Measurements from ENCODE around the gene KISS1R.

Gene KISS1R

DNA sequence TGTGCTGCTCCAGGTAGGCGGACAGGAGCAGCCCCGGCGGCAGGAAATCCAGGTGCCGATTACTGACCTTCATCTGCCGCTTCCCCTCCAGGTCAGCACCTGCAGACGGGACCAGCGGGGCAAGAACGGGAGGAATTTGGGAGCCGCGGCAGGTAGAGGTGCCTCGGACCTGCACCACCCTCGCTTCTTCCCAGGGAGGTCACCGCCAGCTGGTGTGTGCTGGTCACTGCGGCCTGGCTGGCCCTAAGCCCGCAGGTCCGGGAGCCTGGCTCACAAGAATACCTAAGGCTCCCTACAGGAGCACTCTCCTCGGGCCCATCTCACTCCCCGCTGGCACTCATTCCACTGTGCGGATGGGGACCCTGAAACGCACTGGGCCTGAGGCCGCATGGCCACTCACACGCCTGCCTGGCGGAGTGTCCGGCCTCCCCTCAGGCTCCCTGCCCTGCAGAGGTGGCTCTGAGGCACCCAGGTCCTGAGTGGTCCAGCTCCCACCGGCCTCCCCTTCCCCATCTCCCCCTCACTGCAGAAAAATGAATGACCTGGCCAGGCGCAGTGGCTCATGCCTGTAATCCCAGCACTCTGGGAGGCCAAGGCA is 19.6 kb upstream of the KISS1R start:
- no peak for FAIRE-seq

DNA sequence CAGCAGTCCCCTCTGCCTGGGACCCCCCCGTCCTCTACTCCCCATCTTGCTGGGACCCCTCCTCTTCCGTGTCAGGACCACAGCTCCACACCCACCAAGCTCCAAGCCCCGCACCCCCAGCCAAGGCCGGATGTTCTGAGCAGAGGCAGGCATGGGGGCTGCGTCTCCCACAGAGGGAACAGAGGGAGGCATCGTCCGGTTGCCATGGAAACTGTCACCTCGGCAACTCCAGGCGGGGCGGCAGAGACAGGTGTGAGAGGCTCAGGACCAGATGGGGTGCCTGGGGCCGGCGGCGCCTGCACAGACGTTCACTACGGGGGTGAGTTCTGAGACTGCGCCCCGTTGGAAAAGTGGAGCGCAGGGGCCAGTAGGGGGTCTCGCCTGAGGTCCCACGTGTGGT is 18.5 kb upstream of the KISS1R start:
- FAIRE-seq: no peak
- DNase-seq (ENCODE audit: extremely low spot score, insufficient read length, low read depth): no peak

More for the DNA sequence above, 19.6 kb upstream of the KISS1R start:
- DNase-seq (ENCODE audit: extremely low spot score, insufficient read length, low read depth): no peak

DNA sequence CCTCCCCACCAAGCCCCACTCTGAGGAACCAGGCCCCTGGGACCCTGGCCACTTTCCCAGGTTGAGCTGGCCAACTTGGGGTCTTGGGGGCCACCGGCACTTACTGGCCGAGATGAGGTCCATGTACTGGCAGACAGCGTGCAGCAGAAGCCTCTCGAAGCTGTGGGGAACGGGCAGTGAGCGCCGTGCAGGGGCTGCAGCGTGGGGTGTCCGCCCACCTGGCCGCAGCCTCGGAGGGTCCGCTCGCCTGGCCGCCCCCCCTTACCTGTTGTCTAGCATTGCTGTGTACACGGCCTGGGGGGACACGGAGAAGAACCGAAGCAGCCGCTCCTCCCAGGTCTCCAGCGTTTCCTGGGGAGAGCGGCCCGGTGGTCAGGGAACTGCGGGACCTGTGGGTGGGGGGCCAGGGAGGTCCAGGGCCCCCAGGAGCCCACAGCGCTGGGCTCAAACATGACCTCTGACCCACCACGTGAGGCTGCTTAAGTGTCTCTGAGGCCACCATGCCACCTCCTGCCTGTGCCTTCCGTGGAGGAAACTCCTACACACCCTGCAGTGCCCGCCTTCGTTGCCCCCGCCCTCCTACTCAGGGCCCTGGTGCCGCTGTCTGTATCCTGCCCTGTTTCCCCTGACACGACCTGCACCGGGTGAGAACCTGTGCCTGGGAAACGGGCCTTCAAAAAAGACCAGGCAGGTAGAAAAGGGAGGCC is 17.6 kb upstream of the KISS1R start:
- FAIRE-seq: no peak
- no peak for DNase-seq (ENCODE audit: extremely low spot score, insufficient read length, low read depth)

DNA sequence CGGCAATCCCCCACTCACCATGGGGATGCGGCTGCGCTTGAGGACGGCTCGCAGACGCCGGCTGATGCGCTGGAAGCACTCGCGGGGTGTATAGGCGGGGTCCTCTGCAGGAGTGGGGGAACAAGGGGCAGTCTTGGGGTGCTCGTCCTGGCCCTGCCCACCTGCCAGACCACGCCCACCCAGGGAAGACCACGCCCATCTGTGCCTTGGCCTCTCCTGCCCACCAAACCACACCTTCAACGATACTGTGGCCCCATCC is 17.2 kb upstream of the KISS1R start:
- no peak for FAIRE-seq
- no peak for DNase-seq (ENCODE audit: extremely low spot score, insufficient read length, low read depth)

DNA sequence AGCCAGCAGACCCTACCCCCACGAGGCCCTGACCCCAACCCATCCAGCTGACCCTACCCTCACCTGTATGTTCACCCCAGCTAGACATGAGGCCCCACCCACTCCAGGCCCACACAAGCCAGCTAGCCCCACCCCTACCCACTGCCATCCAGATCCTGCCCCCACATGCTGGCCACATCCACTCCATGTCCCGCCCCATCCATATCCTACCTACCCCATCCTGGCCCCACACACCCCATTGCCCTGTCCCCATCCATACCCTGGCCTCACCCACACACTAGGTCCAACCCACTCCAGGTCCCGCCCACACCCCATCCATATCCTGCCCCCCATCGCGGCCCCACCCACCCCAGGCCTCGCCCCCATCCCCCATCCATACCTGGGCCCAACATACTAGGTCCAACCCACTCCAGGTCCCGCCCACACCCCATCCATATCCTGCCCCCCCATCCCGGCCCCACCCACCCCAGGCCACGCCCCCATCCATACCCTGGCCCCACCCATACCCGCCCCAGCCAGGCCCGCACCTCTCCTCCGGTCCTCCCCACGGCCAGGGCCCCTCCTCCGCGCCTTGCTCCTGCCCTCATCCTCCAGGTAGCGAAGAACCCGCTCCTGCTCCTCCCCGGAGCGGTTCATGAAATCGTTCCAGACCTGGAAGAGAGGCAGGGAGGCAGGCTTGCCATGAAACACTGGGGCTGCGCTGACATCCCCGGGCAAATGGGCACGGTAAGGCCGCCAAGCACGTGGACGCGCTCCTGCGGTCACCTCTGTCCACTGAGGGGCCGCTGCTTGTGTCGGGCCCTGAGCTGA is 16.6 kb upstream of the KISS1R start:
- FAIRE-seq: no peak
- DNase-seq (ENCODE audit: extremely low spot score, insufficient read length, low read depth): no peak

DNA sequence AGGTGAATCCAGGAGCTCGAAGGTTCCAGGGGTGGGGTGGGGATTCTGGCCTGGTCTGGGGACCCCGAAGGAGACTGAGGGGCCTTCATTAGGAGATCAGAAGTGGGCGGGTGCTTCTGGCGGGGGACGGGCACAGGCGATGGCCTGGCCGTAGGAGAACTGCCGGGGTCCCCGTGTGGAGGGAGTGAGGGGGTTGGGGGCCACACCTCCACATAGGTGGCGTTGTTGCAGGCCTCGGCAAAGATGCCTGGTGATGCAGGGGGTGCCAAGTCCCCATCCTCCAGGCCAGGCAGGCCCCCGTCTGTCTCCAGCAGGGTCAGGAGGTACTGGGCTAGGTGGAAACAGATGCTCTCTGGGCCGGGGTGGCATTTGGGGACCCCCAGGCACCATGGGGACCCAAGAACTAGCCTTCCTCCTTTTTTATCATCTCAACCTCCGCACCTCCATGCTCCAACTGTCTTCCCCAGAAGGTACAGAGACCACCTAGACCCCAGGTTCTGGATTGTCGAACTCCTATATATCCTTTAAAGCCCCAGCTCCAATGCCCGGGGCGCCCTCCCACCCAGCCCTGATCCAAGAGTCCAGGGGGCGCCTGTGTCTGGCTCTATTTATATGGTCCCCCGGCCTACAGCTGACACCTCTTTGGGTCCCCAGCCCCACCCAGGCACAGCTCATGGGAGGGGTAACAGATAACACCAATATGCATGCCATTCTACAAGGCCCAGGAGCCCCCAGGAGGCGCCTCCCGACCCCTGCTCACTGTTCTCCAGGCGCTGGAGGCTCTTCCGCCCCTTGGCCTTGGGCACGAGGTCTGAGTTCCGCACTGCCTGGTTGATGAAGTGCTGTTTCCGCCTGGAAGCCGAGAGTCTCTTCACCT is 15.7 kb upstream of the KISS1R start:
- no peak for DNase-seq (ENCODE audit: extremely low spot score, insufficient read length, low read depth)

DNA sequence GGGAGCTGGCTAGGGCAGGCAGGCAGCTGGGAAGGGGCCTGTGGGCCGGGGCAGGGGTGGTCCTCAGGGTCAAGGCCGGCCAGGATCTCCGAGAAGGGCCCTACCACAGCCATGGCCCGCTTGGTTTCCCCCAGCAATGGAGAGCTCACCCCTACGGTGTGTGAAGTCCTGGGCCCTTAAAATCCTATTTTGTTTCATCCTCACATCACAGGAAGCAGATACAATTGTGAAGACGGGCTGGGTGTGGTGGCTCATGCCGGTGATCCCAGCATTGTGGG is 15.1 kb upstream of the KISS1R start:
- no peak for DNase-seq (ENCODE audit: extremely low spot score, insufficient read length, low read depth)

More for the DNA sequence above, 15.7 kb upstream of the KISS1R start:
- no peak for FAIRE-seq

DNA sequence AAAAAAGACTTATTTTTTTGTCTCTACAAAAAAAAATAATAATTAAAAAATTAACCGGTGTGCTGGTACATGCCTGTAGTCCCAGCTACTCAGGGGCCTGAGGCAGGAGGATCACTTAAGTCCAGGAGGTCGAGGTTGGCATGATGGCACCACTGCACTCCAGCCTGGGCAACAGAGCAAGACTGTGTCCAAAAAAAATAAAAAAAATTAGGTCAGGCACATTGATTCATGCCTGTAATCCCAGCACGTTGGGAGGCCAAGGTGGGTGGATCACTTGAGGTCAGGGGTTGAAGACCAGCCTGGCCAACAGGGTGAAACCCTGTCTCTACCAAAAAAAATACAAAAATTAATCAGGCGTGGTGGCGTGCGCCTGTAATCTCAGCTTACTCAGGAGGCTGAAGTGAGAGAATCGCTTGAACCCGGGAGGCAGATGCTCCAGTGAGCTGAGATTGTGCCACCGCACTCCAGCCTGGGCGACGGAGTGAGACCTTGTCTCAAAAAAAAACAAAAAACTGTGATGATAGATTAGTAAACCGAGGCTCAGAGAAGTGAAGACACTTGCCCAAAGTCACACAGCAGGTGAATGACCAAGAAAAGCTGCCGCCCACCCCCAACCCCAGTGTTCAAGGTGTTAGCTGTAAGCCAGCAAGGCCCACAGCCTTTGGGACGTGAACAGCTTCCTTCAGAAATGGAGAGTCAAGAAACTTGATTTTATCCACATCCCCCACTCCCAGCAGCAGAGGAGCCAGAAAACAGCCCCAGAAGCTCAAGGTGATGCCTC is 14.5 kb upstream of the KISS1R start:
- DNase-seq (ENCODE audit: extremely low spot score, insufficient read length, low read depth) (no peak), FAIRE-seq (no peak)

More for the DNA sequence above, 15.1 kb upstream of the KISS1R start:
- no peak for FAIRE-seq

DNA sequence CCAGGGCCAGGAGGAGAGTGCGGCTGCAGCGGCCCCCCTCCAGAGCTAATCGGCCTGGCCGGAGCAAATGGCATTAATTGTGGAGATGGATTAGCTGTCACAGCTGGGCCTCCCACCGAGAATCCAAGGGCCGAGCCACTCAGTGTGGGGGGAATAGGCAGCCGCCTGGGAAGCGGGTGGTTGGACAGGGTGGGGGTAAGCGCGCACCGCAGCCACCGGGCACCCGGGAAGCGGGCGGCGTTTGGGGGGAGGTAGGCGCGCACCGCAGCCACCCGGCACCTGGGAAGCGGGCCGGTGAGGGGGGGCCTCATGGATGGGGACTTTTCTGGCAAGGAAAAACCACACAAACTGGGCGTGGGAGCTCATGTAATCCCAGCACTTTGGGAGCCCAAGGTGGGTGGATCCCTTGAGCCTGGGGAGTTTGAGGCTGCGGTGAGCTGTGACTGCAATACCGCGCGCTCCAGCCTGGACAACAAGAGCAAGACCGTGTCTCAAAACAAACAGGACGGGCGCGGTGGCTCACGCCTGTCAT is 13.8 kb upstream of the KISS1R start:
- FAIRE-seq: no peak
- DNase-seq (ENCODE audit: extremely low spot score, insufficient read length, low read depth): no peak

DNA sequence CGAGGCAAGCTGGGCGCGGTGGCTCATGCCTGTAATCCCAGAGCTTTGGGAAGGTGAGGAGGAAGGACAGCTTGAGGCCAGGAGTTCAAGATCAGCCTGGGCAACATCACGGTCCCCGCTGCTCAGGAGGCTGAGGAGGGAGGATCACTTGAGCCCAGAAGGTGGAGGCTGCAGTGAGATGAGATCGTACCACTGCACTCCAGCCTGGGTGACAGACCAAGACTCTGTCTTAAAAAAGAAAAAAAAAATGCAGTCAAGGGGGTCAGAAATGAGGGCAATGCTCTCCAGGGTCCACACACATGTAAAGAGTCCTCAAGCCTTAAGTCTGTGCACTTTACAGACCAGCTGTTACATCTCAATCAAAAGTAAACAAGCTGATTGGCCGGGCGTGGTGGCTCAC is 12.6 kb upstream of the KISS1R start:
- FAIRE-seq (no peak), DNase-seq (ENCODE audit: extremely low spot score, insufficient read length, low read depth) (no peak)

DNA sequence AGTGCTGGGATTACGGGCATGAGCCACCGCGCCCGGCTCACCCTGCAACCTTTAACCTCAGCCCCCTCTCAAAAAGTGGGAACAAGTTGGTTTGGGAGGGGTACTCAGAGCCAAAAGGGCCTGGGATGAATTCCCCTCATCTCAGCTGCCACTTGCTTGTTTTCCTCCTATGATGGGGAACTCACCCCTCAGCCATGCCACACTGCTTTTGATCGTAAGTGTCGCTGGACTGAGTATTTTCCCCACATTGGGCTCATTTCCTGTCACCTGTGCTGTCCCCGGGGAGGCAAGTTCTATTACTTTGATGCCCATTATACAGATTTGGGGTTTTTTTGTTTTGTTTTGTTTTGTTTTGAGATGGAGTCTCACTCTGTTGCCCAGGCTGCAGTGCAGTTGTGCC is 10.7 kb upstream of the KISS1R start:
- no peak for DNase-seq (ENCODE audit: extremely low spot score, insufficient read length, low read depth)
- FAIRE-seq: peak; percentile 46

DNA sequence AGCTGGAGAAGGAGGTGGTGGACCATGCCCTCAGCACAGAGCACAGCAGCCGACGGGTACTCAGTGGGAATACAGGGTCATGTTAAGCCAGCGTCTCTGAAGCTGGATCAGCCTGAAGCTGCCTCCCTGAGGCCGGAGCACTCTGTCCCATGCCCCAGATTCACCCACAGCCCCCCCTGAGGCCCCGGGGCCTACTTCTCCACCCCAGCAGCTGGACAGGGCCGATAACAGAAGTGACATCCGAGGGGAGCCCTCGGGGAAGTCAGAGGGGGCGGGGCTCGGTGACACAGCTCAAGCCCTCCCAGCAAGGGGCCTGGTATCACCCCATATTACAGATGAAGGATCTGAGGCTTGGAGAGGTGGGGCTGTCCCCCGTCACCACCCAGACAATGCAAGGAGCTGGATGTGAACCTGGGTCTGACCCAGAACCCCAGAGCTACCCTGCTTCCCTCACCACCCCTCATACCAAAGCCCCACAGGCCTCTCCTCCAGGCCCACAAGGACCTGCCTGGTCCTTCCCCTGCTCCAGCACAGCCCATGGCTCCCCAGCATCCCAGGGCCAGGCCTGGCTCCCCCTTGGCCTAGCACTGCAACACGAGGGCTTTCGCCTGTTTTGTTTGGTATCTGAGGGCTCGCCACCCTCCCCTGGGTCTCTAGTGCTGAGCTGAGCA is 9.8 kb upstream of the KISS1R start:
- DNase-seq (ENCODE audit: extremely low spot score, insufficient read length, low read depth) (no peak), FAIRE-seq (no peak)

DNA sequence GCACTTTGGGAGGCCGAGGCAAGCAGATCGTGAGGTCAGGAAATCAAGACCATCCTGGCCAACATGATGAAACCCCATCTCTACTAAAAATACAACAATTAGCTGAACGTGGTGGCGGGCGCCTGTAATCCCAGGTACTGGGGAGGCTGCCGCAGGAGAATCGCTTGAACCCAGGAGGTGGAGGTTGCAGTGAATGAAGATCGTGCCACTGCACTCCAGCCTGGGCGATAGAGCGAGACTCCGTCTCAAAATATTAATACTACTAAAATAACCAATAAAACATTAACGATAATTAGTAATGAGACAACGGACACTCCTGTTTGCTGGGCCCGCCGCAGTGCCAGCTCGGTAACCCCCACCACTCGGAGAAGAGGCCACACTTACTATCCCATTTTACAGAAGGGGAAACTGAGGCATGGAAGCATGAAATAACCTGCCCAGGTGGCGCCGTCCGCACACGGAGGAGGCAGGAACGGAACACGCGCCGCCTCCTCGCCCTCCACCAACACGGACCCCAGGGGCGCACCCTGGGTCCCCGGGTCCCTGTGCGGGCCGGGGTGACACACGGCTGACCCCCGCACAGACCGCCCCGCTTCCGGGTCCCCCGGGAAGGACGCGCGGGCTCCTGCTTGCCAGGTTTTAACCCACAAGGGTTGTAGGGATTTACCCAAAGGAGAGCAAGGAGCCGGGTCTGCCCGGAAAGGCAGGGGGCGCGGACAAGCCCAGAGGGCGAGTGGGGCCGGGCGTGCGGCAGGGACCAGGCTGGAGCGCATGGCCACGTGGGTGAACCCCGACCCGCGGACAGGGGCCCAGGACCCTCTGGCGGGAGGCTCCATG is 5.7 kb upstream of the KISS1R start:
- FAIRE-seq (no peak), DNase-seq (ENCODE audit: extremely low spot score, insufficient read length, low read depth) (no peak)

DNA sequence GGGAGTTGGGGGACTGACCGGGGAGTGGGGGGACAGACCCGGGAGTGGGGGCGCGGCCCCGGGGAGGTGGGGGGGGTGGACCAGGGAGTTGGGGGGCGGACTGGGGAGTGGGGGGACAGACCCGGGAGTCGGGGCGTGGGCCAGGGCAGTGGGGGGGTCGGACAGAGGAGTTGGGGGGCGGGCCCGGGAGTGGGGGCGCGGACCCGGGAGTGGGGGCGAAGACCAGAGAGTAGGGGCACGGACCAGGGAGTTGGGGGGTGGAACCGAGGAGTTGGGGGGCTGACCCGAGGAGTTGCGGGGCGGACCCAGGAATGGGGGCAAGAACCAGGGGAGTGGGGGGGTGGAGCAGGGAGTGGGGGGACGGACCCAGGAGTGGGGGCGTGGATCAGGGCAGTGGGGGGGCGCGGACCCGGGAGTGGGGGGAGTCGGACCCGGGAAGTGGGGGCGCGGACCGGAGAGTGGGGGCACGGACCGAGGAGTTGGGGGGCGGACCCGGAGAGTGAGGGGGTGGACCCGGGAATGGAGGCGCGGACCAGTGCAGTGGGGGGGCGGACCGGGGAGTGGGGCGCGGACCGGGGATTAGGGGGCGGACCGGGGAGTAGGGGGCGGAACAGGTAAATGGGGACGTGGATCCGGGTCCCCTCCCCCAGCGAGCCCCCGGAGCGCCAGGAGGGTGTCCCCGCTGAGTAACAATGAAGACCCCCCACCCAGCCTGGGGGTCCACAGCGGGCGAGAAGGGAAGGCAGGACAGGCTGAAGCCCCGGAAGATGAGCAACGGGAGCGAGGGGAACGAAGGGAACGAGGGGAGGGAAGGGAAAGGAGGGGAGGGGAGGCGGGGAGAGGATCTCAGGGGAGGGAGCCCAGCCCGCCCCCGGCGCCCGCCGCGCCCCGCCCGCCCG is 4.7 kb upstream of the KISS1R start:
- FAIRE-seq (no peak), DNase-seq (ENCODE audit: extremely low spot score, insufficient read length, low read depth) (no peak)

DNA sequence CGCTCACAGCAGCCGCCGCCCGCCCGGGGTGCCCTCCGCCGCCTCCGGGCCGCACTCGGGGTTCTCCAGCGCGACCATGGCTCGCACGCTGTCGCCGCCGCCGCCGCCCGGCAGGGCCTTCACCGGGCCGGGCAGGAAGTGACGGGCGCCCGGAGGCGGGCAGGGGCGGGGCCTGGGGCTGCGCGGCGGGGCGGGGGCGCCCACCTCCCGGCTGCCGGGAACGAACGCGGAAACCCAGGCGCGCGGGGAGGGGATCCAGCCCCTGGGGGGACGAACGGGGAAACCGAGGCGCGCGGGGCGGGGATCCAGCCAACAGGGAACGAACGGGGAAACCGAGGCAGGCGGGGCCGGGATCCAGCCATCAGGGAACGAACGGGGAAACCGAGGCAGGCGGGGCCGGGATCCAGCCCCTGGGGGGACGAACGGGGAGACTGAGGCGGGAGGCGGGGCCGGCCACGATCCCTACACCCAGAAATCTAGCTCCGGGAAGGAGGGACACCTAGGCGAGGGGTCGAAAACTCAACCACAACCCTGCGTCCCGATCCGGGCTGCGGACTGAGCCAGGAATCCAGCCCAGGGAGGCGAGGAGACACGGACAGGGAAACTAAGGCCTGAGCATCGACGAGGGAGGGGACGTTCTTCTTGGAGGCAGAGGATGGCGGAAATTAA is 3.9 kb upstream of the KISS1R start, which contains the start of gene R3HDM4:
Gene R3HDM4, minus strand, starts transcription at position 140 of the 669 bp plus-strand sequence. Its CDS starts 62 bp downstream, at position 78.
- FAIRE-seq: peak; percentile 45
- no peak for DNase-seq (ENCODE audit: extremely low spot score, insufficient read length, low read depth)

DNA sequence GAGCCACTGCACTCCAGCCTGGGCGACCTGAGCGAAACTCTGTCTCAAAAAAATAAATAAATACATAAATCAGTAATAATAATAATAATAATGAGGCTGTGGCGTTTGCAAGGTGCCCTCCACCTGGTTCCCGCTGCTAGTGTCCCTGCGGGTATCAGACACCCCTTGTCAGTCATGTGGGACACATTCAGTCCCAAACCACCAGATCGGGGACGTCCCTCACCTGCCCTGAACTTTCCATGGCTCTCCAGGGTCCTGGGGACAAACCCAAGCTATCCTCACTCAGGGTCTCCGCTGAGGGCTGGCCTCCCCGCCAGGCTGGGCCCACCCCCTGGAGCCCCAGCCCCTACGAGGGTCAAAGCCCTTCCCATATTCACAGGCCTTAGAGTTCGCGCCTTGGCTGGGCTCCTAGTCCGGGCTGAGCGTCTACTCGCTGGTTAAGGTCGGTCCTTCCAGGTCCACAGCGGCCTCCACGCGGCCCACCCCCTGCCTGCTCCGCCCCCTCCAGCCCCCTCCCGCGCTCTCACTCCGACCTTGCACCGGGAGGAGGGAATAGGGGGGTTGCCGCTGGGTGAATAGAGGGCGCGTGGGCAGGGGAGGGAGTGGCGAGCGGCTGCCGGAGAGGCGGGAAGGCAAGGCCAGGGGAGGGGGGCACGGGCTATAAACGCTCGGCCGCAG is 349 bp upstream of the KISS1R start:
- FAIRE-seq (no peak), DNase-seq (ENCODE audit: extremely low spot score, insufficient read length, low read depth) (no peak)

Measured in GM18507 (cell line).